OCI-LY1 (cell line): ENCODE data around the gene FBN1.

Source experiments
- CTCF ChIP-seq: fragments of 200-600 bp; sonication (generic), shearing (Covaris generic); IDR thresholded peaks from 2 replicates; pipeline ENCODE4 v1.5.1; 2017; ENCODE audit warnings: mild to moderate bottlenecking, antibody characterized with exemption, low read length, moderate library complexity, mixed read lengths
- EZH2 ChIP-seq: fragments of 200-600 bp; sonication (generic), shearing (Covaris generic); IDR thresholded peaks from 2 replicates; pipeline ENCODE4 v1.8.0; 2017; ENCODE audit warnings: borderline replicate concordance, mixed run types, mild to moderate bottlenecking, antibody characterized with exemption, low read length, moderate library complexity, mixed read lengths

- TF ChIP-seq CTCF (no peak), EZH2 (no peak)
These were observed 197.9 kb downstream of the FBN1 start for GRCh38 chr15:48447657-48448056.
